CD14-positive monocyte (primary cell): ENCODE results near the gene ABCB4. TPM values are rescaled to one million over a fixed set of nuclear protein-coding genes. Genes with fewer than 3 reads are reported as not detected.

Experiments
- DNase-seq, 3 donors: peaks; one replicate each; pipeline ENCODE4 v3.0.0-alpha.2; 2011 to 2022
- H2AFZ ChIP-seq: 2 replicates; pipeline ENCODE4 v1.6.0; 2012; ENCODE audit warnings: mild to moderate bottlenecking, low read depth, low read length, inconsistent platforms; ENCODE audit not compliant: insufficient read depth, poor library complexity, severe bottlenecking
- H3K27ac ChIP-seq, 2 donors: 1 replicate in 1 of 2; 2 replicates in 1 of 2; pipeline ENCODE4 v1.5.1; 2012 to 2013; ENCODE audit warnings: low read length in 2 of 2, control low read depth in 1 of 2, inconsistent platforms in 1 of 2, low read depth in 1 of 2, mild to moderate bottlenecking in 1 of 2
- H3K27me3 ChIP-seq, 2 donors: one replicate each; pipeline versions ENCODE4 v1.6.0 to v1.6.1; 2011 to 2013; ENCODE audit warnings: low read length in 2 of 2; ENCODE audit not compliant: control insufficient read depth in 2 of 2, insufficient read depth in 2 of 2
- H3K36me3 ChIP-seq, 2 donors: replicated peaks in 1 of 2; 1 replicate in 1 of 2; 2 replicates in 1 of 2; pipeline versions ENCODE4 v1.5.1 to v1.6.1; 2012 to 2013; ENCODE audit warnings: low read length in 2 of 2, control low read depth in 1 of 2, inconsistent platforms in 1 of 2, mild to moderate bottlenecking in 1 of 2; ENCODE audit not compliant: insufficient read depth in 2 of 2, control insufficient read depth in 1 of 2
- H3K4me1 ChIP-seq, 2 donors: 1 replicate in 1 of 2; 2 replicates in 1 of 2; pipeline versions ENCODE4 v1.5.1 to v1.6.1; 2012 to 2013; ENCODE audit warnings: low read length in 2 of 2, control low read depth in 1 of 2, inconsistent platforms in 1 of 2, mild to moderate bottlenecking in 1 of 2, moderate library complexity in 1 of 2; ENCODE audit not compliant: insufficient read depth in 2 of 2, control insufficient read depth in 1 of 2
- H3K4me2 ChIP-seq: replicated peaks from 2 replicates; pipeline ENCODE3; 2012; ENCODE audit warnings: low read length, moderate library complexity, mild to moderate bottlenecking; ENCODE audit not compliant: poor library complexity, severe bottlenecking; ENCODE audit errors: extremely low read depth
- H3K4me3 ChIP-seq, 3 experiments: fragments of 200-600 bp in 1 of 3; sonication (generic) in 1 of 3; replicated peaks in 1 of 3; 1 replicate in 2 of 3; 2 replicates in 1 of 3; pipeline ENCODE4 v1.5.1; 2011 to 2013; ENCODE audit warnings: low read length in 3 of 3, mild to moderate bottlenecking in 3 of 3, control low read depth in 2 of 3, low read depth in 2 of 3, inconsistent platforms in 1 of 3, moderate library complexity in 1 of 3
- H3K79me2 ChIP-seq: 2 replicates; pipeline ENCODE4 v1.6.0; 2012; ENCODE audit warnings: mild to moderate bottlenecking, control low read depth, inconsistent platforms, low read length, moderate library complexity; ENCODE audit not compliant: insufficient read depth
- H3K9ac ChIP-seq: 2 replicates; pipeline ENCODE4 v1.6.0; 2017; ENCODE audit warnings: low read length, mild to moderate bottlenecking; ENCODE audit not compliant: insufficient read depth, poor library complexity, severe bottlenecking
- H3K9me3 ChIP-seq, 2 donors: replicated peaks in 1 of 2; 1 replicate in 1 of 2; 2 replicates in 1 of 2; pipeline versions ENCODE4 v1.5.1 to v1.6.1; 2012 to 2013; ENCODE audit warnings: low read length in 2 of 2, control low read depth in 1 of 2; ENCODE audit not compliant: control insufficient read depth in 1 of 2, insufficient read depth in 1 of 2
- H4K20me1 ChIP-seq: 2 replicates; pipeline ENCODE4 v1.6.0; 2012; ENCODE audit warnings: mild to moderate bottlenecking, low read length, control low read depth, moderate library complexity; ENCODE audit not compliant: insufficient read depth
- H3K27ac Mint-ChIP-seq, 7 donors: one replicate each; pipeline ENCODE4 v1.8.0; 2020; ENCODE audit warnings: mild to moderate bottlenecking in 7 of 7, mixed read lengths in 7 of 7, moderate library complexity in 6 of 7, inconsistent platforms in 2 of 7
- H3K27me3 Mint-ChIP-seq, 3 donors: one replicate each; pipeline ENCODE4 v1.8.0; 2021 to 2022; ENCODE audit warnings: low read depth in 3 of 3, mild to moderate bottlenecking in 3 of 3, mixed read lengths in 3 of 3, moderate library complexity in 3 of 3, inconsistent platforms in 1 of 3
- H3K36me3 Mint-ChIP-seq, 2 donors: one replicate each; pipeline ENCODE4 v1.8.0; 2020; ENCODE audit warnings: mixed read lengths in 2 of 2, inconsistent platforms in 1 of 2, mild to moderate bottlenecking in 1 of 2
- H3K4me1 Mint-ChIP-seq: one replicate; pipeline ENCODE4 v1.8.0; 2020; ENCODE audit warnings: mild to moderate bottlenecking, mixed read lengths
- H3K4me3 Mint-ChIP-seq, 2 donors: one replicate each; pipeline ENCODE4 v1.8.0; 2020; ENCODE audit warnings: mild to moderate bottlenecking in 2 of 2, mixed read lengths in 2 of 2, moderate library complexity in 1 of 2
- H3K9me3 Mint-ChIP-seq, 7 donors: one replicate each; pipeline ENCODE4 v1.8.0; 2020 to 2022; ENCODE audit warnings: mixed read lengths in 7 of 7, mild to moderate bottlenecking in 6 of 7, moderate library complexity in 6 of 7, inconsistent platforms in 2 of 7
- CTCF ChIP-seq: fragments of 200-600 bp; IDR thresholded peaks from one replicate; pipeline ENCODE4 v1.8.0; 2022; ENCODE audit warnings: antibody characterized with exemption, mild to moderate bottlenecking
- WGBS: methylation state at CpG from one replicate; pipeline ENCODE4 v1.1.5; 2013; ENCODE audit warnings: missing lambda C conversion rate; ENCODE audit not compliant: insufficient coverage; 5-methylcytosine and 5-hydroxymethylcytosine counted together
- intact Hi-C, 2 donors: fragments of 100-400 bp; cut with micrococcal nuclease; formaldehyde crosslinking; loops; one replicate each; pipeline versions ENCODE4 v1.15.0 to v1.15.1; 2023
- polyA plus RNA-seq, 3 donors: library from polyadenylated mRNA; depleted of rRNA in 1 of 3; unstranded in 2 of 3; stranded (reverse) in 1 of 3; fragments of 300-500 nt in 2 of 3; fragments of >200 nt in 1 of 3; fragmentation: Illumina TruSeq in 2 of 3; gene quantifications; 1 replicate in 2 of 3; 2 replicates in 1 of 3; pipeline ENCODE4 v1.2.3, GENCODE V29; 2012 to 2021

ABCB4 gene
- polyA plus RNA-seq, 3 donors = 0.09 TPM; not detected in 2

- Histone ChIP-seq H3K36me3 (peaks cover 0 to 10% of the 10 kb centered on the region in 2 donors), H3K4me3 (no peak overlapping the region), H3K9ac (no peak overlapping the region), H3K27ac (no peak overlapping the region), H3K4me2 (no peak overlapping the region), H3K4me1 (no peaks in the 10 kb centered on the region), H3K79me2 (no peaks in the 10 kb centered on the region), H3K27me3 (no peaks in the 10 kb centered on the region), H2AFZ (no peak overlapping the region), H4K20me1 (no peaks in the 10 kb centered on the region), H3K9me3 (no peaks in the 10 kb centered on the region)
- no peak for TF ChIP-seq CTCF
- Mint-ChIP-seq H3K27me3 (peaks cover 0 to 1% (median 0%) of the 10 kb centered on the region in 3 donors), H3K27ac (no peak overlapping the region), H3K36me3 (peaks cover 20 to 26% of the 10 kb centered on the region in 2 donors), H3K4me3 (no peak overlapping the region), H3K4me1 (no peaks in the 10 kb centered on the region), H3K9me3 (peaks cover 0 to 12% (median 5%) of the 10 kb centered on the region in 7 donors)
- intact Hi-C loops = no loop called here
- WGBS = no CpG with 5 or more reads among the region's 5 CpGs
- DNase-seq = no peak
These were observed 94.6 kb downstream of the ABCB4 start for GRCh38 chr7:87380905-87381304.

GRCh38 chr7:87375662-87376435, 99.6 kb downstream of the ABCB4 start:
- Mint-ChIP-seq H3K9me3 (peaks cover 0 to 4% (median 0%) of the 10 kb centered on the region in 7 donors), H3K27ac (no peak overlapping the region), H3K36me3 (peaks cover 0 to 8% of the 10 kb centered on the region in 2 donors), H3K4me1 (no peaks in the 10 kb centered on the region), H3K4me3 (no peak overlapping the region), H3K27me3 (peaks cover 0 to 1% (median 0%) of the 10 kb centered on the region in 3 donors)
- Histone ChIP-seq H3K27ac (no peak overlapping the region), H3K9me3 (no peaks in the 10 kb centered on the region), H3K4me1 (no peaks in the 10 kb centered on the region), H4K20me1 (no peaks in the 10 kb centered on the region), H3K9ac (no peak overlapping the region), H2AFZ (no peak overlapping the region), H3K36me3 (no peaks in the 10 kb centered on the region), H3K79me2 (no peaks in the 10 kb centered on the region), H3K4me2 (no peak overlapping the region), H3K4me3 (no peak overlapping the region), H3K27me3 (no peaks in the 10 kb centered on the region)
- no peak for TF ChIP-seq CTCF
- DNase-seq = no peak
- intact Hi-C loops = no loop called here
- WGBS = no CpG with 5 or more reads among the region's 5 CpGs
